Caco-2 (cell line): ENCODE measurements around the gene EXOC1L. TPM values are rescaled to one million over a fixed set of nuclear protein-coding genes. Genes with fewer than 3 reads are reported as not detected.

ENCODE experiments used
- BruUV-seq: library from RNA; stranded (reverse); fragments of 400-500 nt; replicated peaks from 2 replicates; lab custom pipeline; 2021; lab: Mats Ljungman, UMichigan
- CTCF ChIA-PET: fragments of 300-600 bp; sonication (Branson Sonifier 250); formaldehyde crosslinking; loops from one replicate; lab custom pipeline; 2022; ENCODE audit warnings: antibody characterized with exemption; lab: Charles Lee
- POLR2A ChIA-PET: fragments of 300-600 bp; sonication (Branson Sonifier 250); formaldehyde crosslinking; loops from one replicate; lab custom pipeline; 2022; ENCODE audit warnings: antibody characterized with exemption; lab: Charles Lee
- DNase-seq, 2 experiments: peaks; one replicate each; pipeline versions ENCODE4 v3.0.0 to v3.0.0-alpha.2; 2020 to 2022
- H3K27me3 ChIP-seq: replicated peaks from 2 replicates; pipeline ENCODE4 v1.6.0; 2011; ENCODE audit warnings: low read length; ENCODE audit not compliant: control insufficient read depth, insufficient read depth
- H3K36me3 ChIP-seq: 2 replicates; pipeline ENCODE4 v1.5.1; 2011; ENCODE audit warnings: low read length; ENCODE audit not compliant: control insufficient read depth, insufficient read depth
- H3K4me1 ChIP-seq: fragments of 250-450 bp; sonication (Bioruptor Pico); 2 replicates; pipeline ENCODE4 v1.5.1; 2020; ENCODE audit warnings: mild to moderate bottlenecking
- H3K4me3 ChIP-seq: 2 replicates; pipeline ENCODE4 v1.5.1; 2011; ENCODE audit warnings: low read depth, mild to moderate bottlenecking, control low read depth, low read length
- H3K9me3 ChIP-seq: fragments of 250-450 bp; sonication (Bioruptor Pico); 2 replicates; pipeline ENCODE4 v1.5.1; 2020; ENCODE audit warnings: mild to moderate bottlenecking, moderate library complexity
- H3K27ac Mint-ChIP-seq: one replicate; pipeline ENCODE4 v1.8.0; 2022; ENCODE audit warnings: mixed read lengths; ENCODE audit not compliant: unreplicated experiment
- H3K27me3 Mint-ChIP-seq: one replicate; pipeline ENCODE4 v1.8.0; 2022; ENCODE audit warnings: mixed read lengths; ENCODE audit not compliant: insufficient read depth, unreplicated experiment
- H3K36me3 Mint-ChIP-seq: one replicate; pipeline ENCODE4 v1.8.0; 2022; ENCODE audit warnings: mild to moderate bottlenecking, mixed read lengths; ENCODE audit not compliant: insufficient read depth, unreplicated experiment
- H3K4me1 Mint-ChIP-seq: one replicate; pipeline ENCODE4 v1.8.0; 2022; ENCODE audit warnings: low read depth, mixed read lengths; ENCODE audit not compliant: unreplicated experiment
- H3K4me3 Mint-ChIP-seq: one replicate; pipeline ENCODE4 v1.8.0; 2022; ENCODE audit warnings: mild to moderate bottlenecking, moderate library complexity, mixed read lengths; ENCODE audit not compliant: unreplicated experiment
- H3K9me3 Mint-ChIP-seq: one replicate; pipeline ENCODE4 v1.8.0; 2022; ENCODE audit warnings: mixed read lengths; ENCODE audit not compliant: unreplicated experiment
- intact Hi-C: fragments of 100-400 bp; cut with micrococcal nuclease; formaldehyde crosslinking; loops from one replicate; pipeline ENCODE4 v1.10.0; 2022; ENCODE audit not compliant: unreplicated experiment
- total RNA-seq: library from RNA; stranded (reverse); gene quantifications from 2 replicates; pipeline ENCODE4 v1.2.3, GENCODE V29; 2022
- TF ChIP-seq, protein P1 (sequence below), 2 experiments: fragments of 200-600 bp in 1 of 2; IDR thresholded peaks; 1 replicate in 1 of 2; 2 replicates in 1 of 2; pipeline versions ENCODE4 v1.5.1 to v1.8.0; 2011 to 2022; ENCODE audit warnings: antibody characterized with exemption in 1 of 2, control low read depth in 1 of 2, inconsistent platforms in 1 of 2, low read depth in 1 of 2, low read length in 1 of 2, mild to moderate bottlenecking in 1 of 2, moderate library complexity in 1 of 2; ENCODE audit not compliant: insufficient read depth in 1 of 2, severe bottlenecking in 1 of 2, unreplicated experiment in 1 of 2

The EXOC1L gene
- total RNA-seq, 1 experiment from 2014 or later, result not detected

- no peaks in the 10 kb centered on the region for H3K4me1 ChIP-seq
- no peak overlapping the region for H3K27ac Mint-ChIP-seq
- H3K36me3 ChIP-seq, result no peaks in the 10 kb centered on the region
- DNase-seq, result no peak
- ChIA-PET POLR2A (no interaction called here), CTCF (no interaction called here)
- no peaks in the 10 kb centered on the region for H3K9me3 ChIP-seq
- no peaks in the 10 kb centered on the region for H3K9me3 Mint-ChIP-seq
- peaks cover 11% of the 10 kb centered on the region for H3K27me3 Mint-ChIP-seq
- H3K4me1 Mint-ChIP-seq, result no peaks in the 10 kb centered on the region
- intact Hi-C loops, result no loop called here
- H3K4me3 ChIP-seq, result no peak overlapping the region
- no peaks in the 10 kb centered on the region for H3K36me3 Mint-ChIP-seq
- TF ChIP-seq, protein P1, sequence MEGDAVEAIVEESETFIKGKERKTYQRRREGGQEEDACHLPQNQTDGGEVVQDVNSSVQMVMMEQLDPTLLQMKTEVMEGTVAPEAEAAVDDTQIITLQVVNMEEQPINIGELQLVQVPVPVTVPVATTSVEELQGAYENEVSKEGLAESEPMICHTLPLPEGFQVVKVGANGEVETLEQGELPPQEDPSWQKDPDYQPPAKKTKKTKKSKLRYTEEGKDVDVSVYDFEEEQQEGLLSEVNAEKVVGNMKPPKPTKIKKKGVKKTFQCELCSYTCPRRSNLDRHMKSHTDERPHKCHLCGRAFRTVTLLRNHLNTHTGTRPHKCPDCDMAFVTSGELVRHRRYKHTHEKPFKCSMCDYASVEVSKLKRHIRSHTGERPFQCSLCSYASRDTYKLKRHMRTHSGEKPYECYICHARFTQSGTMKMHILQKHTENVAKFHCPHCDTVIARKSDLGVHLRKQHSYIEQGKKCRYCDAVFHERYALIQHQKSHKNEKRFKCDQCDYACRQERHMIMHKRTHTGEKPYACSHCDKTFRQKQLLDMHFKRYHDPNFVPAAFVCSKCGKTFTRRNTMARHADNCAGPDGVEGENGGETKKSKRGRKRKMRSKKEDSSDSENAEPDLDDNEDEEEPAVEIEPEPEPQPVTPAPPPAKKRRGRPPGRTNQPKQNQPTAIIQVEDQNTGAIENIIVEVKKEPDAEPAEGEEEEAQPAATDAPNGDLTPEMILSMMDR (IDR thresholded peaks at IDR 0.05; ENCODE audit: insufficient read depth in 1 of 2, low read depth in 1 of 2, low read length in 1 of 2, severe bottlenecking in 1 of 2, unreplicated experiment in 1 of 2), result no peak
- no peaks in the 10 kb centered on the region for H3K27me3 ChIP-seq
- BruUV-seq, result no TSS peak
- H3K4me3 Mint-ChIP-seq, result no peak overlapping the region
Observed at GRCh38 chr4:55795341-55795740, 24.2 kb upstream of the EXOC1L start.

DNA sequence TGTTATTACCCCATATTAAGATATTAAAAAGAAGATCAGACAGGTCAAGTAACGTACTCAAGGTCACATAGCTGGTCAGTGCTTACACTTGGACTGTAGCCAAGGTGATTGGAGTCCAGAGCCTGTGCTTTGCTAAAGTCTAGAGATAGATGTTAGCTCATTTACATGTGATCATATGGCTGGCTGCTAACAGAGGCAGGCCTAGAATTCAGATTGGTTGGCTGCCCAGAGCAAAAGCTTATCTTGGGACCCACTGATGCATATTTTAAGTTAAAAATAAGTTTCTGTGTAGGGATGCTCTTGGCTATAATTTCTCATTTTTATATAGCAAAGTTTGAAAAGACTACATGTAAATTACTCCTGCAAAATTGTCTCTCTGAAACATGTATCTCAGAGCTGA, 18.1 kb upstream of the EXOC1L start:
- no TSS peak for BruUV-seq
- Histone ChIP-seq H3K27me3 (no peaks in the 10 kb centered on the region), H3K9me3 (no peaks in the 10 kb centered on the region), H3K4me1 (no peaks in the 10 kb centered on the region), H3K4me3 (no peak overlapping the region), H3K36me3 (no peaks in the 10 kb centered on the region)
- Mint-ChIP-seq H3K36me3 (no peaks in the 10 kb centered on the region), H3K9me3 (no peaks in the 10 kb centered on the region), H3K4me1 (no peaks in the 10 kb centered on the region), H3K27me3 (peaks cover 5% of the 10 kb centered on the region), H3K4me3 (no peak overlapping the region), H3K27ac (no peak overlapping the region)
- ChIA-PET CTCF (no interaction called here), POLR2A (no interaction called here)
- DNase-seq, result no peak
- intact Hi-C loops, result no loop called here
- TF ChIP-seq, protein P1 (IDR thresholded peaks at IDR 0.05; ENCODE audit: insufficient read depth in 1 of 2, low read depth in 1 of 2, low read length in 1 of 2, severe bottlenecking in 1 of 2, unreplicated experiment in 1 of 2), result no peak

- Histone ChIP-seq H3K4me3 (no peak overlapping the region), H3K27me3 (no peaks in the 10 kb centered on the region), H3K4me1 (no peaks in the 10 kb centered on the region), H3K9me3 (no peaks in the 10 kb centered on the region), H3K36me3 (no peaks in the 10 kb centered on the region)
- H3K27ac Mint-ChIP-seq, result no peak overlapping the region
- intact Hi-C loops, result no loop called here
- H3K36me3 Mint-ChIP-seq, result no peaks in the 10 kb centered on the region
- H3K4me3 Mint-ChIP-seq, result no peak overlapping the region
- no TSS peak for BruUV-seq
- H3K9me3 Mint-ChIP-seq, result no peaks in the 10 kb centered on the region
- no peaks in the 10 kb centered on the region for H3K4me1 Mint-ChIP-seq
- CTCF ChIA-PET, result no interaction called here
- DNase-seq, result no peak
- TF ChIP-seq, protein P1 (IDR thresholded peaks at IDR 0.05; ENCODE audit: insufficient read depth in 1 of 2, low read depth in 1 of 2, low read length in 1 of 2, severe bottlenecking in 1 of 2, unreplicated experiment in 1 of 2), result no peak
- H3K27me3 Mint-ChIP-seq, result peaks cover 8% of the 10 kb centered on the region
- POLR2A ChIA-PET, result no interaction called here
Observed at GRCh38 chr4:55807556-55807955, 12.0 kb upstream of the EXOC1L start.
